Fibroblast of gingiva (primary cell): ENCODE measurements around the gene WFDC5.
A peak's percentile ranks its signal among the peaks of the same experiment; 100 is the strongest.
"Not testable (repeated sequence)": the region's sequence is repeated elsewhere in the genome, so short reads cannot be mapped to it uniquely, and the experiment has no call there.

Source experiments
- DNase-seq: peaks from one replicate; pipeline ENCODE4 v3.0.0-alpha.2; 2011; ENCODE audit warnings: low read depth

The WFDC5 gene, protein sequence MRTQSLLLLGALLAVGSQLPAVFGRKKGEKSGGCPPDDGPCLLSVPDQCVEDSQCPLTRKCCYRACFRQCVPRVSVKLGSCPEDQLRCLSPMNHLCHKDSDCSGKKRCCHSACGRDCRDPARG

DNA sequence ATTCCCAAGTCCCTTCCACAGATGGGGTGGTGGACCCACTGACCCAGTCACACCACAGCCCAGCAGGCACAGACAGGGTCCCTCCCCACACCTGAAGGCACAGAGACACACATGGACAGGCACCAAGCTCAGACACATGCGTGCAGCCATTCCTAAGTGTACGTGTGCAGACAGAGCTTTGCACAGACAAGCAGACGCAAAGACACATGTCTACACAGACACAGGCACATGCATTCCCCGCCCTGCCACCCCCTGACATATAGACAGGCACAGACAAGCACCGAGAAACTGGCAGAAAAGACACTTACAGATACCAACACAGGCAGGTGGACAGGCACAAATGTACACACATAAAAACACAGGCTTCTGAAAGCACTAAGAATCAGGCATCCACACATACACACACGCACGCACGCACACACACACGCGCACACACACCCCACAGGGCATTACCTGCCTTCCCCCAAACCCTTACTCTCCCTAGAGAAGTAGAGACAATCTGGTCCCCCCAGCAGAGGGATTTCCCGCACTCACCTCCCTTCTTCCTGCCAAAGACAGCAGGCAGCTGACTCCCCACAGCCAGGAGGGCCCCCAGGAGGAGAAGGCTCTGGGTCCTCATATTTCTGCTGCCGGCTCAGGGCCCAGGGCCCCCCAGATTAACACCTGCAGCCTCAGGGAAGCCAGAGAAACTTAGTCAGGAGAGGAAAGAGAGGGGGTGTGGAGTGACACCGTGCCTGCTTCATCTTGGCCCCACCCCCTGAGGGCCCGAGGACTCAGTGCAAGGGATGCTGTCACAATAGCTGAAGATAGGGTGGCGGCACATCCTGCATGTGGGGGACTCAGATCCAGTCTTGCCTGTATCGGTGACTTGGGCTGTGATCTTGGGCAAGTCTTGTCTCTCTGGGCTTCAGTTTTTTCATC lies at the start of gene WFDC5:
TSS of gene WFDC5 (minus strand) at position 710 of the 921 bp plus-strand sequence. CDS start at position 619, 91 bp downstream.
- no peak for DNase-seq

DNA sequence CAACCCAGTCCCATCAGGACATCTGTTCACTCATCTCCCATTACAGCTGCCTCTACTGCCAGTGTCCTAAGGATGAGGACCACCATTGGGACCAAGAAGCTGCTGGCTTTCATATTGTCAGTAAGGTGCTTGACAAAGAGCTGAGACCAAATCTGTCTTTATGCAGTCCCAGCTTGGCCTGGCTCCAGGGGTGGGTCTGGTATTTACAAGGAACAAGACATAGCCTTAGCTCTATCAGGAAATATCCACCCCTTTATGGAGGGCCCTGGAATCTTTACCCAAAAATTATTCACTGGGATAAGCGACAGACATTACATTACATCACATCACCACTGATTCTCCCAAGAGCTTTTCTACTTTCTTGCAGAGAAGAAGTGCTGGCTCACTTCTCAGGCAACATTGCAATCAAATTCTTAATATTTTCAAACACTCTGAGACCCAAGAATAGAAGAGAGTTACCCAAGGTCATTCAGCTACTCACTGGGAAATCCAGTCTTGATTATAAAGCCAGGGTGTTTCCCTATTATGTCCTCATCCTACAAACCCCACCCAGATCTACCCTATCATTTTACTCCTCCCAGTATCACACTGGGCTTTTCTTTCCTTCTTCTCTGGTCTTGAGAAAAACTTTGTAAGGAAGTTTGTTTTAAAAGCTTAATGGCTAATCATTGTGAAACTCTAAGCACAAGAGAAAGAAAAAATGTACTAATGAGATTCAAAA lies 48.3 kb upstream of the WFDC5 start:
- no peak for DNase-seq

DNA sequence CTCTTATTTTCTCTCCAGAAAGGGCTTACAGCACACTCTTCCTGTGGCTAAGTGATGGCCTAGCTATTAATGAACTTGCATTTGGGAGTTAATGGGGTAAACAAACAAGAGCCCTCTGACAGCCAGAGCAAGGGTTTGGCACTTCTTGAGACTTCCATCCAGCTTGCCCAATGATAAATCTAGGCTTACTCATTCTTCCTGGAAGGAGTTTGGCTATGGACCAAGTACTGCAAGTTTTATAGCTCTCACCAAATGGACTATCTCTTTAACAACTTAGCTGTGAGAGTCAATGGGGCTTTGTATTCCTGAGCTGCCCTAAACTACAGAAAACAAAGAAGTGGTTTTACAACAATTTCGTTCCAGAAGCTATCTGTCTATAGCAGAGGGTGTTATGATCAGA lies 43.0 kb upstream of the WFDC5 start:
- DNase-seq, result peak; percentile 52

DNA sequence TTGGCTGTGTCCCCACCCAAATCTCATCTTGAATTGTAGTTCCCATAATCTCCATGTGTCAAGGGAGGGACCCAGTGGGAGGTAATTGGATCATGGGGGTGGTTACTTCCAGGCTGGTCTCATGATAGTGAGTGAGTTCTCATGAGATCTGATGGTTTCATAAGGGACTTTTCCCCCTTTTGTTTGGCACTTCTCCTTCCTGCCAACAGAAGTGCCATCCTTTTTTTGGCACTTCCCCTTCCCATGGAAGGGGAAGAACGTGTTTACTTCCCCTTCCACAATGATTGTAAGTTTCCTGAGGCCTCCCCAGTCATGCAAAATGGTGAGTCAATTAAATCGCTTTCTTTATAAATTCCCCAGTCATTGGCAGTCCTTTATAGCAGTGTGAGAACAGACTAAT lies 41.7 kb upstream of the WFDC5 start:
- DNase-seq, result no peak

DNA sequence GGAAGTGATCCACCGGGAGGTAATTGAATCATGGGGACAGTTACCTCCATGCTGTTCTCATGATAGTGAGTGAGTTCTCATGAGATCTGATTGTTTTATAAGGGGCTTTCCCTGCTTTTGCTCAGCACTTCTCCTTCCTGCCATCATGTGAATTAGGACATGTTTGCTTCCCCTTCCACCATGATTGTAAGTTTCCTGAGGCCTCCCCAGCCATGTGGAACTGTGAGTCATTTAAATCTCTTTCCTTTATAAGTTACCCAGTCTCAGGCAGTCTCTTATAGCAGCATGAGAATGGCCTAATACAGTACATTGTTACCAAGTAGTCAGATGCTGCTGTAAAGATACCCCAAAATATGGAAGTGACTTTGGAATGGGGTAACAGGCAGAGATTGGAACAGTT lies 39.8 kb upstream of the WFDC5 start:
- not testable (repeated sequence) for DNase-seq

DNA sequence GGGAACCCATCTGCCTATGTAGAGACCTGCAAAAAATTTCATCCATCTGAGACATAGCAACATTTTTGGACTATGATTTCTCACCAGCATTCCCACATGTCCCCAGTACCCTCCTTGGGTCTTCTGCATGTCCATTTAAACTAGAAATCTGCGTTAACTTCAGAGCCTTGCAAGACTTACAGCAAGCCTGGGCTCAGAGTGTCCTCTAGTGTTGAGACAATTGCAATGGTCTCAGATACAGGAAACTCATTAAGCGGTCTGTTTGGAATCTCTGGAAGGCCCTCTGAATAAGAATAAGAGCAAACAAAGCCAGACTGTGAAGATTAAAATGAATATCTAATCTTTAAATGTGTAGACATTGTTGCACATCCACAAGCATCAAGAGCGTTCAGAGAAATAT lies 39.2 kb upstream of the WFDC5 start:
- no peak for DNase-seq

DNA sequence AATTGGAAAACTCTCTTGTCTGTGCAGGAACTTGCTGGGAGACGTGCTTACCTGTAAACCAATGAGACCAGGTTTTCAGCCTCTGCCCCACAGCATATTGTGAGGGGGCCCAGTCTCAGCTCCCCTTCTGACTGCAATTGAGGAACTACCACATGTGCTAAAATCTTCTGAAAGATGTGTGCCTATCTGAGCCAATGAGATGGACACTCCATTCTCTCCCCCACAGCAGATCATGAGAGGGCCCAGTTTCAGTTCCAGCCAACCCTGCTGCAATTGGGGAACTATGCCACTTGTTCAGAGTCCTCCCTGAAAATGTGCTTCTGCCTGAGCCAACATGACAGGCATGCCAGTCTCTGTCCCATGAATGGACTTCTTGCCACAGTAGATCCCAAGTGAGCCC lies 38.8 kb upstream of the WFDC5 start:
- DNase-seq, result no peak

DNA sequence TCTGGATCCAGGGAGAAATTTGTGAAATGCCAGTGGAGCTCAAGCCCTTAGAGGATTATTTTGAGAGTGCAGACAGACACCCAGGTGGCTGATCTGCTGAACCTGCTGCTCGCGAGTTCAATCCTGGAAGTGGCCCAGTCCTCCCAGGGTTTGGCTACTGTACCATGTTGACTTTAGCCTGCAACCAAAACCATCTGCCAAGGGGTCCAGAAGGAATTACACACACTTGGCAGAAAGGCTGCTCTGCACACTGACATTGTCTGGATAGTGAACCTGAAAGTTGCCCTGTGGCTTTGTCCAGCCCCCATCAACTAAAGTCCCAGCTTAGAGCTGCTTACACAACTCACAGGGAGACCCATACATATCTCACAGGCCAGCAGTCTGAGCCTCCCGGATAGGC lies 38.2 kb upstream of the WFDC5 start:
- no peak for DNase-seq

DNA sequence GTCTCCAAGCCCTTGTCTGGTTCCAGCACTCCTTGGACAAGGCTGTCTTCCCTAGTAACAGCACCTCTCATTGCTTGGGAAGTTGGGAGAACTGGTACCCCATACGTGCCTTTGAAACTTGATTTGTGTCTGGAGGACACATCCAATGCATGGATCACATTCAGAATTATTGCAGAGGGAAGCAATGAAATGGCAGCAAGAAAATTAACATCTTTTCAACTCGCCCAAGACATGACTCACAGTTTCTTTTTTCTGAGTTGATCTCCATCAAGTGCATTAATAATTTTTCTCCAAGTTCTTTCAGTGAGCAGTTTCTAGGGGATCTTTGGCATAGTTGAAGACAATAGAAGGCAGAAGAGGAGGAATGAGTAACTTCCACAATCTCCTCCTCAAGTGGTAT lies 37.4 kb upstream of the WFDC5 start:
- no peak for DNase-seq

DNA sequence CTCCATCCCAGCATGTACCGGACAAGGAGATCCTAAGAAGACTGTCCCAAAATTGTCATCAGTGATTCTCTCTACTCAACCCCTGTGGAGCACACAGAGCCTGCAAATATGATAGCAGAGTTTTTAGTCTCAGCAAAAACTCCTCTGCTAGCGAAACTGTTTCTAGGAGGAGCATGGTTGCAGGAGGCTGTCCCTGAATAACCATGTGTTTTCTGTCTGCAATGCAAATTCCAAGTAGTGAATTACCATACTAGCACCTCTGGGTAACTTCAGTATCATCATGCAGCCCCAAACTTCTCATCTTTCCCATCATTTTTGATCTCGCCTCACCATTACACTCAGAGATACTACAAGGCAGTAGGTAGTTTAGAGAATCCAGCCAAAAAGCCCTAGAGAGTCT lies 34.1 kb upstream of the WFDC5 start:
- DNase-seq, result no peak

DNA sequence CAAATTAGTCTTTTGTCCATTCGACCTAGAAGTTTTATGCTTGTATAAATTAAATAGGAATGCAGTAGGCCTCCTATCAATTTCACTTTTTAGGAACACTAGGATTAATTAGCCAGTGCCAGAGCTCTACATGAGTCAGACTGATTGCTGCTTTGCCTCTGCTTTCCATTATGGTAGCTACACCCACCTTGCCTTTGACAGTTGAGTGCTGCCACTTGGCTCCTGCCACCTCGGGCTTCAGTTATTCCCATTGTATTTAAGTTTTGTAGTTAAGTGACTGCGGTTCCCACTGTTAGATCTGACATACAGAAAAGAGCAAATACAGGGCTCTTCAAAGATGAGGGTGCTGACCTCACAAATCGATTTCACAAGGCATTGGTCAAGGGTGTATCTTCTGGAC lies 25.9 kb upstream of the WFDC5 start:
- no peak for DNase-seq

DNA sequence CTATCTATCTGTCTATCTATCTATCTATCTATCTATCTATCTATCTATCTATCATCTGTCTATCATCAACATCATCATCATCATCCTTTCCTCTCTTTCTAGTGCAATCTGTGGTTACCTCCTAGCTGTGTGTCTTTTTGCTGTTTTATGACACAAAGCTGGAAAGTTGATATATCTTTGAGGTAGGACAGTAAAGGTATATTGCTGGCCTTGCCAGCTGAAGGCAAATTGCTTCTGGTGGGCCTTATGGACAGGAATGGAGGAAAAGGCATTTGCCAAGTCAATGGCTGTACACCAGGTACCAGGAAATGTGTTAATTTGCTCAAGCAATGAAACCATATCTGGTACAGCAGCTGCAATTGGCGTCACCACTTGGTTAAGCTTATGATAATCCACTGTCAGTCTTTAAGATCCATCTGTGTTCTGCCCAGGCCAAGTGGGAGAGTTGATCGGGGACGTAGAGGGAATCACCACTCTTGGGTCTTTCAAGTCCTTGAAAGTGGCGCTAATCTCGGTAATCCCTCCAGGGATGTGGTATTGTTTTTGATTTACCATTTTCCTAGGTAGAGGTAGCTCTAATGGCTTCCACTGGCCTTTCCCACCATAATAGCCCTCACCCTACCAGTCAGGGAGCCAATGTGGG lies 24.9 kb upstream of the WFDC5 start:
- not testable (repeated sequence) for DNase-seq

DNA sequence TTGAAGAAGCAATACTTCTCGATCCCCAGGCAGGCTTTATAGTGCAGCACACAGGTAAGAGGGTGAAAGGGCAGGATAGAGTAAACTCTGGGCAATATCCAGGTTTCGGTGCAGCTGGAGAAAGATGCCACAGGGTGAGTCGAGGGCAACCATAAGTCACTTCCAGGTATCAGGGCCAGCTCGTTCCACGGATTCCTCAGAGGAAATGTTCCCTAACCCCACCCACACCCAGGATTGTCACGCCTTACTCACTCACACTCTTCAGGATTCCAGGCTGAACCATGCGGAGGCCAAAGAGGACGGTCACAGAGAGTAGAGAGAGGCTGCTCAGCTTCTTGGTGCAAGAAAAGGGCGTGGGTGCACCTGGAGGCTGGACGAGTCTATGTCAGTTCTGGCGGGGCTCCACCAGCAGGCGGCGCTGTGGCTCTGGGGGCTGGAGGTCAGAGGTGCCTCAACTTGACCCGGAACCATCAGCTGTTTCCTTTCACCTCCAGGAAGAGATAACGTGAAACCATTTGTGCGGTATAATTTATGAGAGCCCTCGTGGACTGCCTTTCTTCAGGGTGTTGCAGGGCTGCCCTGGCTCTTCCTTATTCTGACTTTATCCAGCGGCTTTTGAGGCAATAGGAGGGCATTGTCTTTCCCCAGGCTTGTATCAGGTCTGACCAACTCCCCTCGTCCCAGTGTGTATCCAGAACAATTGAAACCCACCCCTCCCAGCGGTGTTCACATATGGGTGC lies 23.8 kb upstream of the WFDC5 start:
- DNase-seq, result no peak

DNA sequence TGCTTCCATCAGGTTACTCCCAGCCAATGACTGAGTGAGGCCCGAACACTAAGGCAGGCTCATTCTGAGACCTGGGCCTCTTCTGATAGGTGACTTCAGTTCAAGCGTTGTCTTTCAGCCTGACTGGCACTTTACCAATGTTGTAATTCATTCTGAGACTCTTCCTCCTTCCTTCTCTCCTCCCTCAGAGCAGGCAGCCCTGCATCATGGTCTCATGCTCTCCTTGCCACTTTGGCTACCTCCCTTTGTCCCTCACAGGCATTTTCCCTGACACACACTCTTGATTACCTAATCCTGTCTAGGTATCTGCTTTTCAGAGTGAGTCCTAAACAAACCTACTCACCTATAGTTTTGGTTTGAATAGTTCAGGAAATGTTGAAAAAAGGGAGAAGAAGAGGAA lies 21.9 kb upstream of the WFDC5 start:
- DNase-seq, result no peak

DNA sequence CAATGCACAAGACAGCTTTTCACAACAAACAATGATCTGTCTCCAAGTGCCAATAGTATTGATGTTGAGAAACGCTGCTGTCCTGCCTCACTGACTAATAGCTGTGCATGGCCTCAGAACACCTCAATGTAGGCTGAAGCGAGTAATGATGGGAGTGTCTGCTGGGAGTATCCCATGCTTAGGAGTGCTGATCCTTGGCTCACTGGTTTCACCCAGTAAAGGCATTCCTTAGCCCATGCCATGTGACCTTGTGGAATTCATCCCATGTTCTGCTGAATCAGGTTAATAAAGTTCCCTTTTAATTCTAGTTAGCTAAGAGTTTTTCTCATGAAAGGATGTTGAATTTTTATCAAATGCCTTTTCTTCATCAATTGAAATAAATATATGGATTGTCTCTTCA lies 13.1 kb upstream of the WFDC5 start:
- no peak for DNase-seq

DNA sequence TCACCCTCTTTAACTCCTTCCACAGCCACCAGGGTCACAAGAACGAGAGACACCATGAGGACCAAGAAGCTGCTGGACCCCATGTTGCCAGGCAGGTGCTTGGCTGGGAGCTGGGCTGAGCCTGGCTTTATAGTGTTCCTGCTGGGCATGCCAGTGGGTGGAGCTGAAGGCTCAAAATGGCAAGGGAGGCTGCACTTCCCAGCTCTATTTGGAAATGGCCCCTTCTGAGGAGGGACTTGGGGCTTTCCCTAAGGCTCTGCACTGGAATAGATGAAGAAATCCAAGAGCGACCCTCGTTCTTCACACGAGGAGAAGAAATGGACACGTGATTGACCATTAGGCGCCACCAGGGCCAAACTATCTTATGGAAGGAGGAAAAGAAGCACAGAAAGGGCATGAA lies 9.4 kb upstream of the WFDC5 start, which contains the start of gene WFDC12:
TSS of gene WFDC12 (minus strand) at position 101 of the 400 bp plus-strand sequence. CDS start at position 83, 18 bp downstream.
- DNase-seq, result no peak

DNA sequence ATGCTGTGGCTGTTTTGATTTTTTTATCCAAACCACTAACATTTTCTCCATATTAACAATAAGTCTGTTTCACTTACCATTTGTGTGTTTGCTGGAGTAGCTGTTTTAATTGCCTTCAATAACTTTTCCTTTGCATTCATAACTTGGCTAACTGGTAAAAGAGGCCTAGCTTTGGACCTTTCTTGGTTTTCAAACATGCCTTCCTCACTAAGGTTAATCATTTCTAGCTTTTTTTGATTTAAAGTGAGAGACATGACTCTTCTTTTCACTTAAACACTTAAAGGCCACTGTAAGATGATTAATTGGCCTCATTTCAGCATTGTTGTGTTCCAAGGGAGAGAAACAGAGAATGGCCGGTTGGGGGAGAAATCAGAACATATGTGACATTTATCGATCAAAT lies 6.4 kb upstream of the WFDC5 start:
- no peak for DNase-seq

DNA sequence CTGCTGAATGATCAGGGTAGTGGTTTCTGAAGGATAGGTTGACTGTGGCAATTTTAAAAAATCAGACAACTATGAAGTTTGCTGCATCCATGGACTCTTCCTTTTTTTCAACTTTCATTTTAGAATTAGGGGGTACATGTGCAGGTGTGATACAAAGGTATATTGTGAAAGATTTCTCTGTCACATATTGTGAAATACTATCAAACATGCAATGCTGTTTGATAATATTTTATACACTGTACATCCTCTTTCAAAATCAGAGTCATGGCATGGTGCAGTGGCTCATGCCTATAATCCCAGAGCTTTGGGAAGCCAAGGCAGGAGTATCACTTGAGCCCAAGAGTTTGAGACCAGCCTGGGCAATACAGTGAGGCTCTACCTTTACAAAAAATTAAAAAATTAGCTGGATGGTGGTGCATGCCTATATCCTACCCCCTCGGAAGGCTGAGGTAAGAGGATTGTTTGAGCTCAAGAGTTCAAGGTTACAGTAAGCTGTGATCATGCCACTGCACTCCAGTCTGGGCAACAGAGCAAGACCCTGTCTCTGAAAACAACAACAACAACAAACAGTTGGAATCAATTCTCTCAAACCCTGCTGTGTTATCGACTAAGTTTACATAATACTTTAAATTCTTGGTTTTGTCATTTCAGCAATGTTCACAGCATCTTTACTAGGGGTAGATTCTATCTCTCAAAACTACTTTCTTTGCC lies 4.7 kb upstream of the WFDC5 start:
- DNase-seq, result no peak

DNA sequence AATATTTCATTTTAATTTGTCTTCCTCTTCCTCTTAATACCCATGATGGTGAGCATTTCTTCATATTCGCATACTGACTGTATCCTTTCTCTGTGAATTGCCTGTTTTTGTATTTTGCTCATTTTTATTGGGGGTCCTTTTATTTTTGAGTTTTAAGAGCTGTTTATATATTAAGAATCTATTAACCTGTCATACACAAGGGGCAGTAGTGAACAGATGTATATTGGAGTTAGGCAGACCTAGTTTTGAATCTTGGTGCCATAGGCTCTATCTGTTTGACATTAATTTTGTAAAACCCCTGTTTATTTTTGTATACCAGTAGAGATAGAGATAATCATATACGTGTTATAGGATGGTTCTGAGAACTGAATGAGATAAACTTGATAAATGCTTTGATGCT lies 3.1 kb upstream of the WFDC5 start:
- DNase-seq, result no peak

DNA sequence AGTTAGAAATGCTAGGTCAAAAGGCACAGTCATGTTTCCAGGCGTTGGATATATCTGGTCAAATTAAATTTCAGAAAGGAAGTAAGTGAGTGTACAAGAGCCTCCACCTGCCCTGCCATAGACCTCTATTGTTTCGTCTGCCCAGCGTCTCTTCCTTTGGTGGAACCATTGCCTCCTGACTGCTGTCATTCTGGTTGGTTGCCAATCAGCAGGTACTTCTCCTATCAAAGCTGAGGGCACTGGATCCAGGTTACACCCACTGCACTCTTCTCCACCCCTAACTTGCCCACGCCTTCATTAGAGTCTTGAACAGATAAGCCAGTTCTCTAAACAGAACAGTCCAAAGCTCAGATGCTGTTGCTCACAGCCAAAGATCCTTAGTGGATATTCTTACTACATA lies 2.6 kb upstream of the WFDC5 start:
- DNase-seq, result no peak

DNA sequence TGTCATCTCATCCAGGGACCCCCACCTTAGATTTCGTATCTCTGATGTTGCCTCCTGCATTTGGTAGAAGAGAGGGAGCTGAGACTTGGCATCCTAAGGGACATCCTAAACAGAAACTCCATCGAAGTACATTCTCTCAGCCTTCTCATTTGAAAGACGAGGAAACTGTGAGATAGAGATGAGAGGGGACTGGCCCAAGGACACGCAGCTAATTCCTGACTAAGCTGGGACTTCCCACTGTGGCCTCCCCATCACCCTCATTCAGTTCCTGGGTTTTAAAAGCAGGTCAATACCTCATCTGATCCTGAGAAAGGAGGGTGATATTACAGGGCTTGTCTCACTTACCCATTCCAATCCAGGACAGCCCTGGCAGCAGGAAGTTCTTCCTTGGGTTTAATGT lies 855 bp upstream of the WFDC5 start:
- DNase-seq, result no peak
